Activated CD4-positive, alpha-beta T cell treated with anti-CD3 and anti-CD28 coated beads for 48 hours (primary cell): ENCODE measurements around the gene CAPN3.

Source experiments
- DNase-seq: peaks from one replicate; pipeline ENCODE4 v3.0.0-alpha.2; 2020

The CAPN3 gene

GRCh38 chr15:42358141-42358540 is 1.2 kb upstream of the CAPN3 start:
- DNase-seq: no peak

GRCh38 chr15:42359985-42360384 is 684 bp downstream of the CAPN3 start:
- DNase-seq: no peak

- no peak for DNase-seq
These were observed 1.3 kb downstream of the CAPN3 start for GRCh38 chr15:42360535-42361112.

- DNase-seq: no peak
These were observed 4.2 kb downstream of the CAPN3 start for GRCh38 chr15:42363487-42363886.

GRCh38 chr15:42363942-42364341 is 4.6 kb downstream of the CAPN3 start:
- DNase-seq: no peak

- no peak for DNase-seq
These were observed 5.2 kb downstream of the CAPN3 start for GRCh38 chr15:42364529-42364928.

GRCh38 chr15:42365921-42366550 is 6.7 kb downstream of the CAPN3 start:
- no peak for DNase-seq

GRCh38 chr15:42367041-42367440 is 7.7 kb downstream of the CAPN3 start:
- DNase-seq: no peak

- no peak for DNase-seq
These were observed 8.8 kb downstream of the CAPN3 start for GRCh38 chr15:42368096-42368495.

GRCh38 chr15:42371096-42371495 is 11.8 kb downstream of the CAPN3 start:
- DNase-seq: peak; percentile 6

GRCh38 chr15:42373274-42373673 is 14.0 kb downstream of the CAPN3 start:
- DNase-seq: no peak

GRCh38 chr15:42373936-42374335 is 14.6 kb downstream of the CAPN3 start:
- no peak for DNase-seq

- DNase-seq: no peak
These were observed 15.5 kb downstream of the CAPN3 start for GRCh38 chr15:42374810-42375209.

GRCh38 chr15:42375252-42375651 is 16.0 kb downstream of the CAPN3 start:
- DNase-seq: no peak

- DNase-seq: no peak
These were observed 16.6 kb downstream of the CAPN3 start for GRCh38 chr15:42375941-42376340.

- no peak for DNase-seq
These were observed 18.7 kb downstream of the CAPN3 start for GRCh38 chr15:42378011-42378410.

GRCh38 chr15:42384597-42384996 is 25.3 kb downstream of the CAPN3 start:
- no peak for DNase-seq

GRCh38 chr15:42385206-42385979 is 26.1 kb downstream of the CAPN3 start:
- DNase-seq: peak; percentile 51

GRCh38 chr15:42385980-42386700 is 26.8 kb downstream of the CAPN3 start:
- DNase-seq: no peak

GRCh38 chr15:42387603-42388002 is 28.3 kb downstream of the CAPN3 start:
- no peak for DNase-seq

- DNase-seq: no peak
These were observed 33.2 kb downstream of the CAPN3 start for GRCh38 chr15:42392309-42393024.

- no peak for DNase-seq
These were observed 34.8 kb downstream of the CAPN3 start for GRCh38 chr15:42394106-42394505.

GRCh38 chr15:42395838-42396237 is 36.5 kb downstream of the CAPN3 start:
- no peak for DNase-seq
